ENCODE measurements around the gene BEND5.

Gene BEND5

DNA sequence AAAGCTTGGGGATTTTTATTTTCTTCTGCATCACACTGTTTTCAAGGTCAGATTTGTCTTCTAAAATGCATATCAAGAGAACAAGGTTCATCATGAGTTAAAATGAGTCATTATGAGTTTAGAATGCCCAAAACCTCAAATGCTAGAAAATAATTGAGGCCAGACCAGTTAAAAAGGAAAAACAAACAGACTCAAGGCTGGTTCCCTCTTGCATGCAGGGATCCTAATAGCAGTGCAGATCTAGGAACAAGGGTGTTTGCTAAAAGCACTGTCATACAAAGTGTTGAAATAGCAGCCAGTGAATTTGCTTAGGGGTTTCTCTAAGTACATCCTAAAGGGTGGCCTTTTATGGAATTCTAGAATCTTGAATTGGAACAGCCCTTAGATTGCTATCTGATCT, 15.3 kb downstream of the BEND5 start:
- DNase-seq = no peak

DNA sequence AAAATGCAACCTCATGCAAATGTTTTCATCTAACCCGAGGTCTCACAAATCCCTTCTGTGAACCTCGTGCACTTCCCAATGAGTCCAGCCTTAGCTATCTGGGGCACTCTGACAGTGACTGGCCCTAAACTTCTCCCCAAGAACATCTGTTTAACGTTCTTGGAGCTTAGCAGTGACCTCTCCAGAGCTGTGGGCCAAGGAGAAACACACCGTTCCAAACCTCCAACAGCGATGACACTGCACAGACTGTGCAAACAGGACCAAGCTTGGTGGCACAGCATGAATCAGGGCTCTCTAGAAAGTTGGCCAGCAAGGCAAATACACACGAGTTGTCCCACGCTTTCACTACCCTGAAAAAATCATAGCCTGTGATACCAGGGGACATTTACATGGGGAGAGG, 15.8 kb downstream of the BEND5 start:
- no peak for DNase-seq

DNA sequence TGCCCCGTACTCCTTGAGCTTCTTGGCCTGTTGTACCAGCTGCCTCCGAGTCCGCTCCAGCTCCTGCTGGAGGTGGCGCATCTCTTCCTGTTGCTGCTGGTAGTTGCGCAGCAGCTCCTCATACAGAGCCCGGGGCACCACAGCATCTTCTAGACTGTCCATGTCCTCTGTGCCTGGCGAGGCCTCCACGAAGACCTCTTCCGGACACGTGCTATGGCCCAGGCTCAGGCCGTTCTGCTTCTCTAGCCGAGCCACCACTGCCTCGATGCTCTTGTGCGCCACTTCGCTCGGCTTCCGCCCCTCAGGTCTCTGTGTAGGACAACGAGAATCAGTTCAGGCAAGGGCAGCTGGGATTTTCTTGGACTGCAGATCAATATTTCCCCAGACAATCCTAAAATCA, 17.7 kb downstream of the BEND5 start:
- no peak for DNase-seq

DNA sequence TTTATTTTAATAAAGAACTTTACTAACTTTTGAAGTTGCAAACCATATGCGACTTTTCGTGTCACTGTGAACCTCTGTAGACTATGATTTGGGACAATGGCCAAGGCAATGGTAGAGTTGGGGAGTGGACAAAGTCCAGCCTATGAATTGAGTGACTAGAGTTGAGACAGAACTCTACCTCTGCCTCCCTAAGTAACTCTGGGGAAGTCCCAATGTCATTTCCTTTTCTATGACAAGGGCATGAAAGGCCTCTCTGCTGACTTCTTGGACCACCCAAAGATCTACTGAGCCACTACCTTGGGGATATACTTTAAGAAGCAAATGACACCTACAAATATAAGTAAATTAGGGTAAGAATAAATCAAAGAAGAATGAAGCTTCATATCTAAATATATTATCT, 19.3 kb downstream of the BEND5 start:
- DNase-seq = no peak

DNA sequence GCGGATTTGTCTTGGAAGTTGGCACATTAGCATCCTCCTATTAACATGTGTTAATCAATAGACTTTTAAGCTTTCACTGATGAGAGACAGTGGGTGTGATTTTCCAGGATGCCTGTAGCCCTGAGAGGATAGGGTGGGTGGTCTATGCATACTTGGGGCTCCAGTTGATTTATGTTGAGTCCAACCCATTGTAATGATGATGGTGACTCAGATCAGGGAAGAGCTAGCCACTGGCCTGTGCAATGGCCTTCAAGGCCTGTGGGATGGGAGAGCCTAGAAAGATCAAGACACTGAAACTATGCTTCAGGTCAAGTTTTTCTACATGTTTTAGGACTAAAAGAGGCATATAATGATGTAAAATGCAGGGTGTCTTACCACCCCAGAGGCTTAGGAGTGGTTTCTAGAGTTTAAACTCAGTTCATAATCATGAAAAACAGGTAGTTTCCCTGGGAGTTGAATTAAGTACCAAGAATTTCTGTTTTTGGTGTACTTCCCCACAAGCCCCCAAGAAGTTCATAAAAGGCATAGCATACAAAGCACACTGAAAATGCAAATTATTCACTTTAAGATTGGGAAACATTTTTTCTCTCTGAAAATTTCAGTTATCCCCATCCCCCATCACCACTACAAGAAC, 19.9 kb downstream of the BEND5 start:
- DNase-seq = no peak

DNA sequence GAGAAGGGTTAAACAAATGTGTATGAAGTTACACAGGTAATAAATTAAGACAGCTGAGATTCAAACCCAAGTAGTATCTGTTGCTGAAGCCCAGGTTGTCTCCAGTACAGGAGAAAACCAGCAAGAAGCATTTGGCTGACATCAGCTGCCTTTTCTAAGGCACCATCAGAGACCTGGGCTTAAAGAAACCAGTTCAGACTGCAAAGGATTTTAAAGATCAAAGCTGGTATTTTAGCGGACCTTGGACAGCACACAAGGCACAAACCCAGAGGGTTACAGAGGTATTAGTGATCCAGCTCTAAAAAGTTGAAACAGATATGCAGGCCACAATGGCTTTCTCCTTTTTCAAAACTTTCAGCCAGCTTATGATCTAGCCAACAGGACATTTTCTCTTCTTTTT, 23.4 kb downstream of the BEND5 start:
- DNase-seq = no peak

DNA sequence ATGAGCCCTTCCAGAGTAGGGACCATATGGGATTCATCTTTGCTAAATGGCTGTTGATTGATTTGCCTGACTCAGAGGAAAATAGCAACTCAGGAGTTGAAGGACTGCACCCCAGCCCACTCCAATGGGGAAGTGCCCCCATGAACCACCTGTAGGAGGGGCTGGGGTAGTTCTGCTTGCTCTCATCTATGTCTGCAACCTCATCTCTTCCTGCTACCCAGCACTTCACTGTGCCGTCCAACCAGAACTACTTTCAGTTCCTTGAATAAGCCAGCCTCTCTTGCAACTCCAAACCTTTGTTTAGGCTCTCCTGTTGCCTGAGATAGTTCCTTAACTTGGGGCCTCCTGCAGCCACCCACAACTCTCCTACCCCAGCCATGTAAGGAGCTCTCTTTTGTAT, 26.6 kb downstream of the BEND5 start:
- DNase-seq = no peak

DNA sequence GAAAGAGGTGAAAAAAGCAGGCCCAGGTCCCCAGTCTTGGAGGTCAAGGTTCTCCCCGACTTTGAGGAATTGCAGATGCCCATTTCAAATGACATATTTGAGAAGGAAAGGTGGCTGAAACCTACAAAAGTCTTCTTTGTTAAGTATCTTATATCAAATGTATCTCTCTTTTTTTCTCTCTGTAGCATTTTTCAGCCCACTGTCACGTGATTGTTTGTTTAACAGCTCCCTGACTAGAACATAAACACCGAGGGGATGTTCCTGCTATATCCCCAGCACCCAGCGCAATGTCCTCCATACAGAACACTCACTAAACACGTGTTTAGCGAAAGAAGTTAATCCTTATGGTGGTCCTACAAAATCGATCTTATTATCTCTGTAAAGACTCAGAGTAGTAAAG, 27.6 kb downstream of the BEND5 start:
- no peak for DNase-seq

DNA sequence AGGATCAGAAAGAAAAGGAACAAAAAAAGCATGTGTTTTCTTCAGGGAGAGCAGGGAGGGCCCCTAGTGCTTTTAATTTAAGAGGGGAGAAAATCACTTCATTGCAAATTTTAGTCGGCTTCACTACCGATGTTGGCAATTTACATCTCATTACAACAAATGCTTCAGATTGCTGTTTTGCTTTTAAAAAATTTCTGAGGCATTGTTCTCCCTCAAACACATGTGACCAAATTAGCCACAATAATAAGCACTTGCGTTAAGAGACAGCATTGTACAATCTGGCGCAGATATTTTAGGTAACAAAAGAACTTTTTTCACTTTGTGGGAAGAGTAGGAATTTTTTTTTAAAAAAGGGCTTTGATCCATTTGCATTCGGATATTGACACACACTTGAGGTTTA, 29.8 kb downstream of the BEND5 start:
- no peak for DNase-seq

DNA sequence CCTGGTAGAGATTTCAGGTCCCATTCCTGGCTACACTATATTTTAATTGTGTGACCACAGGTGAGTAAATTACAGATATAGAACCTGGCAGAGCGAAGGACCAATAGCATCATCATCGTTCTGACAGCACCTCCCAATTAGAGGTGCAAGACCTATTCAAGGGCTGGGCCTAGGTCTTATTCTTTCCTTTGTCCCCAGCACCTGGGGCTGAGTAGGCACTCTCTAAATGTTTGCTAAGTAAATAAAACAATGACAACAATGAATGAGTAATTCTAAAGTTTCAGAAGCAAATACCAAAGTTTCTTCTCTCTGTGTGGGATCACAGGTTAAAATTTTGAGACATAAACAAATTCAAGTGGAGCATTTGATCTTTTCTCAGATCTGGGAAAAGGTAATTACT, 32.7 kb downstream of the BEND5 start:
- no peak for DNase-seq

DNA sequence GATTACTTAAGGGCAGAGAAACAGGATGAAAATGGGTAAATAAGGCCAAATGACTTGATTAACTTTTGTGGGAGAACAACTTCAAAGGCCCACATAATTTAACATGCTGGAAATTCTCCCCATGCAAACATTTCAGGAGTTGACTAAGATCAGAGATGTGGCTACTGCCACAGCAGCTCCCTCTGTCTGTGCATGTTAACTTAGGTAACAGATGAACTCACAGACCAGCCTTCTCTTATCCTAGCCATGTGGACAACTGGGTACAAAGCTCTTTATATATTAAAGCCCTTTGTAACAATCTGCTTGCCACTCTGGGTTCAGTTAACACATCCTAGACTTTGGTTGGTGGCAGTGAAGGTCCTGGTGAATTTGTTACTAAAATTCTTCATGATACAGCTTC, 33.2 kb downstream of the BEND5 start:
- no peak for DNase-seq

DNA sequence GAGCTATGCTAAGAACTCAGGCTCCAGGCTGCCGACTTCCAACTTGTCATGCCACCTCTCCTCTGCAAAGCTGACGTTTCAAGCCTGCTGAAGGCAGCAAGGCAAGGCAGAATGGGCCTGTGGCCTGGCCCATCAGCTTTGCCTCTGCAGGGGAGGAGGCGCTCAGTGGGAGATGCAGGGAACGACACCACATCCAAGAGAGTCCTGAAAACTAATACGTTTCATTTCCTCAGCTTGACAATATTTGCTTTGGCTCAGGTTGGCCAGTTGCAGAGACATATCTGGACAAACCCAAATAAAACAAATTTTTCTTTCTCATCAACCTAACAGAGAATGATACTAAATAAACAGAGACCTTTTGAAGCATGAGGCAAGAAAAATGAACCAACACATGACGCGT, 35.3 kb downstream of the BEND5 start:
- DNase-seq = no peak

DNA sequence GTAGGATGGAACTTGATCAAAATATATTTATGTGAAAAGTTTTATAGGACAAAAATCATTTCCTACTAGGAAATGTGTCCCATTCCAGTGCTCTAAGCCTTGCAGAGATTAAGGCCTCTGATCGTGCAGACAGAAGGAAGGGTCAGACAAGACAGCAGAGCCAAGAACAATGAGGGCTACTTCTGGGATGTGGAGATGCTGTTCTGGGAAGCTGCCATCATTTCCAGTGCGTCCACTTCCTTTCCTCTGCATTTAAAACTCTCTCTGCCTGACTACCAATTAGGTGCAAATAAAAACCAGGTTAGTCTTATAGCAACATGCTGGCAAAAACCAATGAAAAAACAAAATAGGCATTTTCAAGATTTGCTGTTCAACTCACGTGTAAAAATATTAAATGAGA, 36.1 kb downstream of the BEND5 start:
- no peak for DNase-seq

DNA sequence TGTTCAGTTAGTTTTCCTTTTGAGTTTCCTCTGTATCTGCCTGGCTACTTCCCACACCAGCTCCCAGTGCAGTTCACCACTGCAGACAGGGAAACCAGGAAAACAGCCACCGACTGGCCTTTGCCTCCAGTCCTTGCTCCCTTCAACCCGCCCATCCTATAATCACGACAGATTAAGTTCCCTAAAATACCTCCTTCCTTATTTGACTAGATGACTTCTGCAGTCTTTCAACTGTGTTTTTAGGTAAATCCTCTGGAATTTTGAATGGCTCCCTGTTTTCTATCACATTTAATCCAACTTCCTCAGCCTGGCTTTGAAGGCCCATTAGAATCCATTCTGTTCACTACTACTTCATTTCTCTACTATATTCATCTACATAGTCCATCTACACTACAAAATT, 37.6 kb downstream of the BEND5 start:
- DNase-seq = no peak

DNA sequence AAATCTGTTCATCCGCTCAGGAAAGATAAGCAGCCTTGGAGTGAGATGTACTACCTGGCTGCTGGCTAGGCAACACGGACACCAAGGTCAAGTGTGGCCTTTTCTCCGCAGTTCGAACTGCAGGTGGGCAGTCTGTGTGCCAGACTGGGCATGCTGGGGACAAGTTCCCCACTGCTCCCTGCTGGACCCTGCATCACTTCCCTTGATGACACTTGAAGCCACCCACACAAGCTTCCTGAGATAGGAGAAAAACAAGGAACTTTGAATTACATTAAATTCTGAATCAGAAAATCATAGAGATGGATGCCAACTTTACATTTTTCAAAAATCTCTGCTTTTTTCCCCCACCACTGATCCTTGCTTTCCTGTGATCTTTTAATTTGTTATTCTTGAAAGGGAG, 38.3 kb downstream of the BEND5 start:
- DNase-seq = no peak

DNA sequence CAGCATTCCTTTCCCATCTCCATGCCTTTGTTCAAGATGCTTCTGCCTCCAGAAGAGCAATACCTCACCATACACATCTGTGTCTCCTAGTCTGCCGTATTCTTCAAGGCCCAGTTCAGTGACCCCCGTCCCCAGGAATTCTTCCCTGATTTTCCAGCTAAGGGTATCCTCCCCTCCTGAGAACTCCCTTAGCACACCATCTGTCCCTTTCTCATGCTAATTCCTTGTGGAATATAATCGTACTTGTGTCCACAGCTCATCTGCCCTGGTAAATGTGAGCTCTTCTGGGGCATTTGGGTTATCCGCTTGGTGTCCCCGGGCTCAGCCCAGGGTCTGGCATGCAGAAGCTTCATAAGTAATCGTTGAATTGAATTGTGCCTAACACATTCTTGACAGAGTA, 40.9 kb downstream of the BEND5 start:
- no peak for DNase-seq

DNA sequence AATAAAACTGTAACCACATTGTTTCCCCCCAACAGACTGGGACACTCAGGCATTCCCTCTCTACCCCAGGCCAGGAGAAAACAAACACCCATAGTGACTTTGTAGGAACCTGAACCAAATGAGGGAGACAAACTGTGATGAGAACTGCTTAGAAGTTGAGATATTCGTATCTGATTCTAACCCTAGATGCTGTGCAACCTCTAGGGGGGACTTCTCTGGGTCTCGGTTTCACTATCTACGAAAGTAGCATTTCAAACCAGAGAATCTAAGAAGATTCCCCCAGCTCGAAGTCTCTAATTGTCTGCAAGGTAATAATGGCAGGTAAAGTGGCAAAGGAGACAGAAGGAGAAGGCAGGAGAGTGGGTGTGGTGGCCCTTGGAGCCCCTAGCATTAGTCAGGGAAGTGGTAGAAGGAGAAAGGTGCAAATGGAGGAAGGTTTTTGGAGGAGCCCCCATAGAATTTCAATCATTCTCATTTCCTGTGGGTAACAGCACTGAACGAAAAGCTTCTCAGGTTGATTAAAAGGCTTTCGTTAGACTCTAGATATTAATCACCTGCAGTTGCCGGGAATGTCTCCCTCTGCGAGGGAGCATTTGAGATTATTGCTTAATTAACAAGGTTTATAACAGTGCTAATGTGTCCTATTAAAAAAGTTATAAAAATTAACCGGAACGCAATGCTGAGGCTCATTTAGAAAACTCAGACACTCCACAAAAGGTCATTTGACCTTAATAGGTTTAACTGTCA, 46.4 kb downstream of the BEND5 start:
- no peak for DNase-seq

DNA sequence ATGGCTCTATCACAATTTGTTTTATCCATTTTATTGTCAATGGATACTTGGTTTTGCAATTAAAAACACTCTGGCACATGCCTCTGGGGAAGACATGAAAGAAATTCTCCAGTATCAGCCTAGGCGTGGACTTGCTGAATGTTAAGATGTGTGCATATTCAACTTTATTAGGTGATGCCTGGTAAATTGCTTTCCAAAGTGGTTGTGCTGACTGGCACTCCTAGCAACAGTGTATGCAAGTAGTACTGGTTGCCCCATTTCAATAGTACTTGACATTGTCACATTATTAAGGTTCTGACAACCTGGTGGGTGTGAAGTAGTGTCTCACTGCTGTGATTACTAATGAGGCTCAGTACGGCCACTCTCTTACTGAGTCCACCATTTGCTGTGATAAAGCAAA, 48.1 kb downstream of the BEND5 start:
- no peak for DNase-seq

DNA sequence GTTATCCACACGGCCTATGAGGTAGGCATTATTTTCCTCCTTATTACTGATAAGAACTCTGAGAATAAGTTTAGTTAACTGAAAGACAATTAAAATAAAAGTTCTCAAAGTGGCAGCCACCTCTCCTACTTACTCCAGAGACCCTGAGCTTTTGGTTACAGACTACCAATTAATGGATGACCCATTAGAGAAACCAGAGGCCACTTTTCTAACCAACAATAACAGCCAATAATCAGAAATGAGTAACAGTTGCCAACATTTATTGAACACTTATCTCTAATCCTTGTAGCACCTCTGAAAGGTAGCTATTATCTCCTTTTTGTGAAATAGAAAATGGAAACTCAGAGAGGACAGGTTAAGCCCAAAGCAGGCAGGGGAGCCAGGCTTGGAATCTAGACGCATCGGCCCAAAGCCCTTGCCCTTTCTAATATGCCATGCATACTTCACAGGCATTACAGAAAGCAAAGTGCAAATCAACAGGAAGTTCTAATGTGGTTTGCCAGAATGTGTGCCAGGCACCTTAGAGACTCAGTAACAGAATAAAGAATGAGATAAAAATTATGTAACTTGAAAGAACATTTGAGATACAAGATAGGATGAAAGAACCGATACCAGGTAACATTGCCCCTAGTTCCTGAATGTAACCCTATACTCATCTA, 50.0 kb downstream of the BEND5 start:
- no peak for DNase-seq

DNA sequence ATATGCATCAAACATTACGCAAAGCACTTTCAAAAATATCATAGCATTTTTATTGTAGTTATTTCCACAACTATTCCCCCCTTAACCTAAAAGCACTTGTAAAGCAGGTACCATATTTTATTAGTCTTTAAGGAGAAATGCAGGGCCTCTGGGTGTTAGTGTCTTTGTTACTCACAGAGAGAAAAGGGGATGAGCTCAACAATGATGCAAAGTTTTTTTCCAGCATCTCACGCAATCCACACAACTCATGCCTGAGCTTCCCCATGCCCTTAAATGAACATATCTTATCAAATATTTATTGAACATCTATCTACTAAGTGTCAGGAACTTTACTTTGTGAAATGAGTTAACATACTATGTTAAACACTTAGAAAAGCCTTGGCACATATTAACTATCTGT, 50.6 kb downstream of the BEND5 start:
- no peak for DNase-seq

DNA sequence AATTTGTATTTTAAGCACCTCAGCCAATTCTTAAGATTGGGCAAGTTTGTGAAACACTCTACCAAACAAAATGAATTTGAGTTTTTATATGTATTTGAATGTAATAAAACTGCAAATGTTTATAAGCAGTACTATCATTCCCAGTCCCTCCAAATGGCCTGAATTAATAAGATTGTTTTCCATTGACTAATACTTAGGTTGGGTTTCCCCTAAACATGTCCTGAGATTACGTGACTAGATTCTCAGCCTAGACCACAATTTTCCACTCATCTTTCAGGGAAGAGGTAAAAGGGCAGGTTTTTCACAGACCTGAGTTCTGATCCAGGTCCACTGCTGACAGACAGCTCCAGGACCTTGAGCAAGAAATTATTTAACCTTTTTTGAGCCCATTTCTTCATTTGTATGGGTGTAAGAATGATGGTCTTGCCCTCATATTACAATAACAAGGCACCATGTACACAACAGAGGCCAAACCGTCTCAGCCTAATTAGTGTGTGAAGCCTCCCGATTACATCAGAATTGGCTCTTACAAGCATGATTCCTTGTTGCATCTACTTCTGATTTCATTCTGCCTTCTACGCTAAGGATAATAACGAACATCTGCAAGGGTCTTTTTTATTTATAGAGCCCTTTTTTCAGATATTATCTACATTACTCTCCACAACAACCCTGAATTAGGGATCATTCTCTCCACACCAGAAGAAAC, 51.2 kb downstream of the BEND5 start:
- DNase-seq = no peak

DNA sequence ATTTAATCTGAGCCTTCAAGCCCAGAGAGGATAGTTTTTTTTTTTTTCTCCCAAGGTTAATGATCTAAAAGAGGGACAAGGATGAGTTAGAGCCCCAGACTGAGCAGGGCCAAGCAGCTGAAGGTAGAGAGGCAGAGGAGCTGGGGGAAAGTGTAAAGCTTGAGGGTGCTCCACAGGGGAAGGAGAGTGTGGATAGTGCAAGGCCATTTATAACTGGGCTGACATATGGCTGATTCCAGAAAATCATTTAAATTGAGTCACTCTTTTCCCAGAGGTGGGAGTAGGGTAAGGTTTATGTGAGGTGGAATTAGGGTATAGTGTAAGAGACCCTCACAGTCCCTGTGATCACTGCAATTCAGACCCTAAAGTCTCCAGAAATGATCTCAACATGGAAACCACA, 55.8 kb downstream of the BEND5 start:
- DNase-seq = no peak

DNA sequence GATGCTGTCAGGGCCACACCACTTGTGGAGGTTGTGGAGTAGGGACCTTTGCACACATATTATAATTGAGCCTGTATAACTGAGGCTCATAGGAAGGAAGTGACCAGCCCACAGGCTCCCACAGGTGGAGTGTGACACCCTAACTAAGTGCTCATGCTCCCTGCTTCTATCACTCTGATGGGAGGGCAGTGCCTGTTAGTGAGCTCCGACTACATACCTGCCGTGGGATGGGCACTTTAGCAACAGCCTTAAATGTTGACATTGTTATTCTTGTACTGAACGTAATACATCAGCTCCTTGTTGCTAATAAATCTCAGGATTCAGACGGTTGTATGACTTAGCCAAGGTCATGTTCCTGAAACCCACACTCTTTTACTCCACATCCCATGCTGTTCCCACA, 58.0 kb downstream of the BEND5 start:
- DNase-seq = no peak

DNA sequence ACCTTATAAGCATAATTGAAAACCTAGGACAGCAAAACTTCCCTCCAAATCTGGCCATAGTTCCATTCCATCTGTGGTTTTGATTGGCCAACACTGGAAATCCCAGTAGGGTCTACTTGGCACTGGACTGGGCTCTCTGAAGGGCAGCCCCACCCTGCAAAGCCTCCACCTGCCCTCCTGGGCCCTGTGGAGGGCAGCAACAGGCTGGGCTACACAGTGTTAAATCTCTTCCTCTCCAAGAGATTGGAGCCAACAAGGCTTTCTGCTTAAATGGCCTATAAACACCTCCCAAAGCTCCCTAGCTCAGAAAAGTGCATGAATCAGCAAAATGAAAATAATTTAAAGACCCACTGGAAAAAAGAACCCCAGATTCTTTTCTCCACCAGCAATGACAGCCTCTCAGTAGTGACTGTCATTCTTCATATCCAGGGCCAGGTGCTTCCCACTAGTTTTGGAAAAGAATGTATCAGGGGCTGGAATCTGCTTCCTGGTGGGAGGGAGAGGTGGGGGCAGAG, 58.5 kb downstream of the BEND5 start:
- no peak for DNase-seq
